Skeletal muscle satellite cell (primary cell): ENCODE data around the gene ADGRF5.
A peak's percentile ranks its signal among the peaks of the same experiment; 100 is the strongest.
"Not testable (repeated sequence)": the region's sequence is repeated elsewhere in the genome, so short reads cannot be mapped to it uniquely, and the experiment has no call there.

Experiments
- H3K27me3 ChIP-seq: 2 replicates; pipeline ENCODE4 v1.7.0; 2013; ENCODE audit warnings: low read length; ENCODE audit not compliant: control insufficient read depth, insufficient read depth
- H3K36me3 ChIP-seq: 2 replicates; pipeline ENCODE4 v1.7.0; 2013; ENCODE audit warnings: mild to moderate bottlenecking, control low read depth, low read length; ENCODE audit not compliant: insufficient read depth
- H3K4me1 ChIP-seq: 2 replicates; pipeline ENCODE4 v1.7.0; 2013; ENCODE audit warnings: low read length; ENCODE audit not compliant: control insufficient read depth, insufficient read depth
- H3K4me2 ChIP-seq: 2 replicates; pipeline ENCODE4 v1.7.0; 2013; ENCODE audit warnings: mild to moderate bottlenecking, low read length
- H3K4me3 ChIP-seq: 2 replicates; pipeline ENCODE4 v1.7.0; 2013; ENCODE audit warnings: low read length
- H3K9ac ChIP-seq: 2 replicates; pipeline ENCODE4 v1.7.0; 2013; ENCODE audit warnings: mild to moderate bottlenecking, low read depth, low read length, moderate library complexity
- H3K9me3 ChIP-seq: replicated peaks from 2 replicates; pipeline ENCODE4 v1.7.0; 2013; ENCODE audit warnings: mild to moderate bottlenecking, control low read depth, low read length

ADGRF5 gene

GRCh38 chr6:46848684-46849360, 72.9 kb downstream of the ADGRF5 start:
- Histone ChIP-seq H3K4me1 (peaks cover 8% of the 10 kb centered on the region), H3K4me2 (peak overlapping the region; percentile 82), H3K36me3 (no peaks in the 10 kb centered on the region), H3K27me3 (no peaks in the 10 kb centered on the region), H3K9ac (peak overlapping the region; percentile 13), H3K9me3 (no peaks in the 10 kb centered on the region), H3K4me3 (peak overlapping the region; percentile 54)

- H3K9ac ChIP-seq = no peak overlapping the region
Measured at GRCh38 chr6:46845126-46845525, 76.6 kb downstream of the ADGRF5 start.

GRCh38 chr6:46842252-46842846, 79.4 kb downstream of the ADGRF5 start:
- not testable (repeated sequence) for H3K27me3 ChIP-seq, H3K4me2 ChIP-seq, H3K9ac ChIP-seq, H3K36me3 ChIP-seq, H3K4me3 ChIP-seq, H3K9me3 ChIP-seq, H3K4me1 ChIP-seq

More at GRCh38 chr6:46845126-46845525, 76.6 kb downstream of the ADGRF5 start:
- H3K27me3 ChIP-seq = no peaks in the 10 kb centered on the region
- no peaks in the 10 kb centered on the region for H3K36me3 ChIP-seq
- peaks cover 8% of the 10 kb centered on the region for H3K4me1 ChIP-seq
- no peak overlapping the region for H3K4me3 ChIP-seq
- H3K4me2 ChIP-seq = no peak overlapping the region
- no peaks in the 10 kb centered on the region for H3K9me3 ChIP-seq

- H3K9me3 ChIP-seq = no peaks in the 10 kb centered on the region
- no peak overlapping the region for H3K9ac ChIP-seq
Measured at GRCh38 chr6:46838033-46838432, 83.7 kb downstream of the ADGRF5 start.

GRCh38 chr6:46834991-46835390, 86.7 kb downstream of the ADGRF5 start:
- not testable (repeated sequence) for H3K9ac ChIP-seq, H3K4me2 ChIP-seq, H3K36me3 ChIP-seq, H3K27me3 ChIP-seq, H3K4me1 ChIP-seq, H3K9me3 ChIP-seq, H3K4me3 ChIP-seq

More at GRCh38 chr6:46838033-46838432, 83.7 kb downstream of the ADGRF5 start:
- Histone ChIP-seq H3K4me3 (no peak overlapping the region), H3K4me1 (no peaks in the 10 kb centered on the region), H3K27me3 (no peaks in the 10 kb centered on the region), H3K36me3 (no peaks in the 10 kb centered on the region), H3K4me2 (no peak overlapping the region)

GRCh38 chr6:46834257-46834916, 87.4 kb downstream of the ADGRF5 start:
- H3K27me3 ChIP-seq = not testable (repeated sequence)

GRCh38 chr6:46832816-46833215, 88.9 kb downstream of the ADGRF5 start:
- H3K27me3 ChIP-seq = peaks cover 8% of the 10 kb centered on the region
- no peak overlapping the region for H3K9ac ChIP-seq
- no peak overlapping the region for H3K4me2 ChIP-seq
- no peaks in the 10 kb centered on the region for H3K36me3 ChIP-seq
- no peaks in the 10 kb centered on the region for H3K4me1 ChIP-seq
- no peaks in the 10 kb centered on the region for H3K9me3 ChIP-seq
- no peak overlapping the region for H3K4me3 ChIP-seq

More at GRCh38 chr6:46834257-46834916, 87.4 kb downstream of the ADGRF5 start:
- not testable (repeated sequence) for H3K9me3 ChIP-seq, H3K4me2 ChIP-seq, H3K36me3 ChIP-seq, H3K4me3 ChIP-seq, H3K9ac ChIP-seq, H3K4me1 ChIP-seq

- Histone ChIP-seq H3K9ac (no peak overlapping the region), H3K4me3 (no peak overlapping the region), H3K27me3 (peaks cover 8% of the 10 kb centered on the region), H3K4me2 (no peak overlapping the region), H3K9me3 (no peaks in the 10 kb centered on the region), H3K4me1 (no peaks in the 10 kb centered on the region), H3K36me3 (no peaks in the 10 kb centered on the region)
Measured at GRCh38 chr6:46828939-46829338, 92.8 kb downstream of the ADGRF5 start.

- Histone ChIP-seq H3K36me3 (no peaks in the 10 kb centered on the region), H3K4me2 (no peak overlapping the region), H3K4me1 (no peaks in the 10 kb centered on the region), H3K4me3 (no peak overlapping the region), H3K9ac (no peak overlapping the region), H3K27me3 (peaks cover 5% of the 10 kb centered on the region), H3K9me3 (no peaks in the 10 kb centered on the region)
Measured at GRCh38 chr6:46821458-46821881, 100.3 kb downstream of the ADGRF5 start.

- peaks cover 5% of the 10 kb centered on the region for H3K27me3 ChIP-seq
- no peaks in the 10 kb centered on the region for H3K4me1 ChIP-seq
- H3K36me3 ChIP-seq = no peaks in the 10 kb centered on the region
- no peak overlapping the region for H3K4me2 ChIP-seq
- no peaks in the 10 kb centered on the region for H3K9me3 ChIP-seq
- H3K4me3 ChIP-seq = no peak overlapping the region
- H3K9ac ChIP-seq = no peak overlapping the region
Measured at GRCh38 chr6:46819561-46819960, 102.2 kb downstream of the ADGRF5 start.

- Histone ChIP-seq H3K9ac (no peak overlapping the region), H3K4me3 (no peak overlapping the region)
Measured at GRCh38 chr6:46816626-46817025, 105.1 kb downstream of the ADGRF5 start.

More at GRCh38 chr6:46816626-46817025, 105.1 kb downstream of the ADGRF5 start:
- Histone ChIP-seq H3K36me3 (no peaks in the 10 kb centered on the region), H3K4me2 (no peak overlapping the region), H3K27me3 (peaks cover 5% of the 10 kb centered on the region), H3K9me3 (no peaks in the 10 kb centered on the region), H3K4me1 (no peaks in the 10 kb centered on the region)
